HCT116 (cell line): ENCODE results near the gene TRHDE. TPM values are rescaled to one million over a fixed set of nuclear protein-coding genes. Genes with fewer than 3 reads are reported as not detected.

Experiments used
- ATAC-seq: fragments of 200-7000 bp; cut with Tn5 transposase; 2 replicates; pipeline ENCODE4 v1.9.1; 2020; ENCODE audit warnings: mild to moderate bottlenecking, moderate library complexity
- BruUV-seq: library from RNA; stranded (reverse); fragments of 400-500 nt; replicated peaks from 2 replicates; lab custom pipeline; 2021; lab: Mats Ljungman, UMichigan
- CTCF ChIA-PET: fragments of 300-600 bp; sonication (Branson Sonifier 250); formaldehyde crosslinking; loops from one replicate; lab custom pipeline; 2021; ENCODE audit warnings: antibody characterized with exemption; lab: Charles Lee
- POLR2A ChIA-PET: fragments of 300-600, 350-600 bp; sonication (Branson Sonifier 250); formaldehyde crosslinking; loops from one replicate; lab custom pipeline; 2021; ENCODE audit warnings: antibody characterized with exemption; lab: Charles Lee
- RAD21 ChIA-PET, 2 experiments: fragments of 300-600 bp; sonication (Branson Sonifier 250); formaldehyde crosslinking; loops; one replicate each; lab custom pipeline; 2023; ENCODE audit warnings: low total read pairs in 2 of 2; ENCODE audit not compliant: uncharacterized antibody in 2 of 2, unreplicated experiment in 2 of 2, low non-redundant PET in 1 of 2; lab: Charles Lee
- DNase-seq: peaks from one replicate; pipeline ENCODE4 v3.0.0-alpha.2; 2010; ENCODE audit warnings: low read depth, low spot score
- H2AFZ ChIP-seq: fragments of 200-600 bp; shearing (Covaris generic), sonication (generic); 2 replicates; pipeline ENCODE4 v1.6.1; 2017; ENCODE audit warnings: low read depth, mixed run types, mixed read lengths, antibody characterized with exemption, low read length; ENCODE audit not compliant: poor library complexity, severe bottlenecking
- H3K27ac ChIP-seq: 2 replicates; pipeline ENCODE4 v1.5.1; 2012; ENCODE audit warnings: low read depth, low read length
- H3K27me3 ChIP-seq: fragments of 200-600 bp; sonication (generic); 2 replicates; pipeline ENCODE4 v1.6.1; 2016; ENCODE audit warnings: mixed run types, low read length, mixed read lengths; ENCODE audit not compliant: insufficient read depth
- H3K36me3 ChIP-seq, 2 experiments: fragments of 200-500 bp in 1 of 2; fragments of 200-600 bp in 1 of 2; sonication (Bioruptor generic) in 1 of 2; sonication (generic) in 1 of 2; 2 replicates each; pipeline versions ENCODE4 v1.5.1 to v1.6.1; 2014 to 2016; ENCODE audit warnings: low read length in 2 of 2, inconsistent platforms in 1 of 2, mixed read lengths in 1 of 2, mixed run types in 1 of 2; ENCODE audit not compliant: insufficient read depth in 2 of 2, control insufficient read depth in 1 of 2
- H3K4me1 ChIP-seq, 2 experiments: fragments of 200-600 bp in 1 of 2; sonication (generic) in 1 of 2; 2 replicates each; pipeline versions ENCODE4 v1.5.1 to v1.6.1; 2012 to 2017; ENCODE audit warnings: low read length in 2 of 2, inconsistent platforms in 1 of 2, mild to moderate bottlenecking in 1 of 2, mixed read lengths in 1 of 2, mixed run types in 1 of 2, moderate library complexity in 1 of 2; ENCODE audit not compliant: insufficient read depth in 2 of 2, control insufficient read depth in 1 of 2
- H3K4me2 ChIP-seq: fragments of 200-600 bp; sonication (generic); 2 replicates; pipeline ENCODE4 v1.6.1; 2017; ENCODE audit warnings: mixed run types, low read length, mixed read lengths
- H3K4me3 ChIP-seq, 2 experiments: fragments of 200-600 bp in 1 of 2; sonication (generic) in 1 of 2; replicated peaks in 1 of 2; 2 replicates each; pipeline ENCODE4 v1.5.1; 2011 to 2016; ENCODE audit warnings: low read length in 2 of 2, control low read depth in 1 of 2, low read depth in 1 of 2, mild to moderate bottlenecking in 1 of 2, mixed read lengths in 1 of 2, mixed run types in 1 of 2
- H3K79me2 ChIP-seq: fragments of 200-600 bp; sonication (generic); 2 replicates; pipeline ENCODE4 v1.6.1; 2017; ENCODE audit warnings: mild to moderate bottlenecking, mixed run types, low read length, moderate library complexity, mixed read lengths; ENCODE audit not compliant: insufficient read depth
- H3K9ac ChIP-seq: fragments of 200-600 bp; sonication (generic); 2 replicates; pipeline ENCODE4 v1.6.1; 2016; ENCODE audit warnings: low read length, mixed read lengths
- H3K9me2 ChIP-seq: fragments of 200-600 bp; sonication (generic), shearing (Covaris generic); 2 replicates; pipeline ENCODE4 v1.6.1; 2017; ENCODE audit warnings: mixed run types, mild to moderate bottlenecking, moderate library complexity; ENCODE audit not compliant: insufficient read depth
- H3K9me3 ChIP-seq, 2 experiments: fragments of 200-500 bp in 1 of 2; fragments of 200-600 bp in 1 of 2; sonication (Bioruptor generic) in 1 of 2; sonication (generic) in 1 of 2; 2 replicates each; pipeline ENCODE4 v1.6.1; 2014 to 2017; ENCODE audit warnings: low read length in 2 of 2, mixed read lengths in 2 of 2, inconsistent platforms in 1 of 2, low read depth in 1 of 2, mild to moderate bottlenecking in 1 of 2, mixed run types in 1 of 2, moderate library complexity in 1 of 2; ENCODE audit not compliant: control insufficient read depth in 1 of 2, insufficient read depth in 1 of 2
- H4K20me1 ChIP-seq: fragments of 200-600 bp; sonication (generic), shearing (Covaris generic); 2 replicates; pipeline ENCODE4 v1.6.1; 2017; ENCODE audit warnings: mixed run types, mild to moderate bottlenecking, moderate library complexity; ENCODE audit not compliant: insufficient read depth
- CBX3 ChIP-seq: IDR thresholded peaks from 2 replicates; pipeline ENCODE4 v1.6.1; 2012; ENCODE audit warnings: low read depth
- CEBPB ChIP-seq: IDR thresholded peaks from 2 replicates; pipeline ENCODE4 v1.6.1; 2012; ENCODE audit warnings: low read depth
- EGR1 ChIP-seq: IDR thresholded peaks from 2 replicates; pipeline ENCODE4 v1.6.1; 2012; ENCODE audit warnings: low read depth
- ELF1 ChIP-seq: IDR thresholded peaks from 2 replicates; pipeline ENCODE4 v1.6.1; 2012; ENCODE audit warnings: low read depth, borderline replicate concordance
- EZH2phosphoT487 ChIP-seq: fragments of 200-600 bp; IDR thresholded peaks from 2 replicates; pipeline ENCODE4 v1.6.1; 2018; ENCODE audit warnings: antibody characterized with exemption, borderline replicate concordance
- FOSL1 ChIP-seq: IDR thresholded peaks from 2 replicates; pipeline ENCODE4 v1.6.1; 2012; ENCODE audit warnings: low read depth
- JUND ChIP-seq: IDR thresholded peaks from 2 replicates; pipeline ENCODE4 v1.6.1; 2012
- POLR2A ChIP-seq: IDR thresholded peaks from 2 replicates; pipeline ENCODE4 v1.7.0; 2011; ENCODE audit warnings: borderline replicate concordance; ENCODE audit not compliant: insufficient read depth, insufficient read length; ENCODE audit errors: extremely low read depth
- RAD21 ChIP-seq: IDR thresholded peaks from 2 replicates; pipeline ENCODE4 v1.6.1; 2012; ENCODE audit warnings: low read depth, mild to moderate bottlenecking
- SIN3A ChIP-seq: IDR thresholded peaks from 2 replicates; pipeline ENCODE4 v1.6.1; 2012; ENCODE audit warnings: low read depth
- TCF7L2 ChIP-seq: IDR thresholded peaks from 2 replicates; pipeline ENCODE4 v1.7.0; 2011; ENCODE audit warnings: borderline replicate concordance, inconsistent platforms; ENCODE audit not compliant: insufficient read depth, insufficient read length; ENCODE audit errors: extremely low read depth
- ZFX ChIP-seq: fragments of 450-650 bp; IDR thresholded peaks from 2 replicates; pipeline ENCODE4 v1.6.1; 2017
- ZNF274 ChIP-seq: fragments of 200-500 bp; sonication (Bioruptor generic); IDR thresholded peaks from 2 replicates; pipeline ENCODE4 v1.6.1; 2014; ENCODE audit warnings: mild to moderate bottlenecking, low read depth, low read length, inconsistent platforms
- intact Hi-C: fragments of 100-400 bp; cut with micrococcal nuclease; formaldehyde crosslinking; loops from 2 replicates; pipeline ENCODE4 v1.10.0; 2022
- total RNA-seq: library from RNA; stranded (reverse); gene quantifications from one replicate; pipeline ENCODE4 v1.2.1, GENCODE V29; 2021; ENCODE audit not compliant: unreplicated experiment
- TF ChIP-seq, protein P1 (sequence below): IDR thresholded peaks from 2 replicates; pipeline ENCODE4 v1.6.1; 2012; ENCODE audit warnings: low read depth
- TF ChIP-seq, protein P2 (sequence below): IDR thresholded peaks from 2 replicates; pipeline ENCODE4 v1.6.1; 2012

The TRHDE gene
- total RNA-seq, 1 experiment from 2014 or later, result 2.9 TPM

DNA sequence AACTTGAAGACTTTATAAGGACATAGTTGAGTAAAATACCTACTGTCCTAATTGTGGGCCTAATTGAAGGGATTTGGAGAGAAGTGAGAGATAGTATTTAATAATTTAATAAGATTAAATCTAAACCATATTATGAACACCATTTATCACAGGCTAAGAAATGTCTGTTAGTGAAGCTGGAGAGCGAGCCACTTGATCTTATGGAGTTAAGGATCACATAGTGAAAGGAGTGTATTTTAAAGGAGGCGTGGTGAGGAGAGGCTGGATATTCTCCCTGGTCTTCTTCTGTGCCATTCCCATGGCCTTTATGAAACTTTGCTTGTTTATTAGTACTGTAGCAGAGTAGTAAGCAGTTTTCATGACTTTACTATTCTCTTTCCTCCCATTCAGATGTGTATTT, 172.4 kb downstream of the TRHDE start:
- Histone ChIP-seq H3K79me2 (no peaks in the 10 kb centered on the region), H4K20me1 (no peaks in the 10 kb centered on the region), H2AFZ (no peak overlapping the region), H3K27ac (no peak overlapping the region), H3K36me3 (no peaks in the 10 kb centered on the region), H3K9ac (no peak overlapping the region), H3K4me1 (no peaks in the 10 kb centered on the region), H3K4me3 (no peak overlapping the region), H3K27me3 (no peaks in the 10 kb centered on the region), H3K4me2 (no peak overlapping the region), H3K9me2 (no peaks in the 10 kb centered on the region), H3K9me3 (no peaks in the 10 kb centered on the region)
- ChIA-PET CTCF (no interaction called here), RAD21 (no interaction called here), POLR2A (no interaction called here)
- BruUV-seq, result no TSS peak
- ATAC-seq, result no peak
- TF ChIP-seq FOSL1, result no peak
- no peak for TF ChIP-seq EGR1
- TF ChIP-seq TCF7L2, result no peak
- no peak for TF ChIP-seq ELF1
- TF ChIP-seq SIN3A, result no peak
- TF ChIP-seq ZNF274, result no peak
- TF ChIP-seq POLR2A, result no peak
- TF ChIP-seq CBX3, result no peak
- no peak for TF ChIP-seq JUND
- TF ChIP-seq ZFX, result no peak
- no peak for TF ChIP-seq EZH2phosphoT487
- TF ChIP-seq, protein P1, sequence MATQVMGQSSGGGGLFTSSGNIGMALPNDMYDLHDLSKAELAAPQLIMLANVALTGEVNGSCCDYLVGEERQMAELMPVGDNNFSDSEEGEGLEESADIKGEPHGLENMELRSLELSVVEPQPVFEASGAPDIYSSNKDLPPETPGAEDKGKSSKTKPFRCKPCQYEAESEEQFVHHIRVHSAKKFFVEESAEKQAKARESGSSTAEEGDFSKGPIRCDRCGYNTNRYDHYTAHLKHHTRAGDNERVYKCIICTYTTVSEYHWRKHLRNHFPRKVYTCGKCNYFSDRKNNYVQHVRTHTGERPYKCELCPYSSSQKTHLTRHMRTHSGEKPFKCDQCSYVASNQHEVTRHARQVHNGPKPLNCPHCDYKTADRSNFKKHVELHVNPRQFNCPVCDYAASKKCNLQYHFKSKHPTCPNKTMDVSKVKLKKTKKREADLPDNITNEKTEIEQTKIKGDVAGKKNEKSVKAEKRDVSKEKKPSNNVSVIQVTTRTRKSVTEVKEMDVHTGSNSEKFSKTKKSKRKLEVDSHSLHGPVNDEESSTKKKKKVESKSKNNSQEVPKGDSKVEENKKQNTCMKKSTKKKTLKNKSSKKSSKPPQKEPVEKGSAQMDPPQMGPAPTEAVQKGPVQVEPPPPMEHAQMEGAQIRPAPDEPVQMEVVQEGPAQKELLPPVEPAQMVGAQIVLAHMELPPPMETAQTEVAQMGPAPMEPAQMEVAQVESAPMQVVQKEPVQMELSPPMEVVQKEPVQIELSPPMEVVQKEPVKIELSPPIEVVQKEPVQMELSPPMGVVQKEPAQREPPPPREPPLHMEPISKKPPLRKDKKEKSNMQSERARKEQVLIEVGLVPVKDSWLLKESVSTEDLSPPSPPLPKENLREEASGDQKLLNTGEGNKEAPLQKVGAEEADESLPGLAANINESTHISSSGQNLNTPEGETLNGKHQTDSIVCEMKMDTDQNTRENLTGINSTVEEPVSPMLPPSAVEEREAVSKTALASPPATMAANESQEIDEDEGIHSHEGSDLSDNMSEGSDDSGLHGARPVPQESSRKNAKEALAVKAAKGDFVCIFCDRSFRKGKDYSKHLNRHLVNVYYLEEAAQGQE, result no peak
- TF ChIP-seq CEBPB, result no peak
- TF ChIP-seq, protein P2, sequence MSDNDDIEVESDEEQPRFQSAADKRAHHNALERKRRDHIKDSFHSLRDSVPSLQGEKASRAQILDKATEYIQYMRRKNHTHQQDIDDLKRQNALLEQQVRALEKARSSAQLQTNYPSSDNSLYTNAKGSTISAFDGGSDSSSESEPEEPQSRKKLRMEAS, result no peak
- TF ChIP-seq RAD21, result no peak
- DNase-seq, result no peak
- intact Hi-C loops, result no loop called here
